Measurements from ENCODE around the gene RELB.

RELB gene

GRCh38 chr19:45079063-45079910 lies 78.0 kb downstream of the RELB start, which contains the start of gene GEMIN7:
Gene GEMIN7, plus strand, starts transcription at chr19:45079260. Its CDS starts 10,855 bp downstream, at chr19:45090115.
- no peaks in the 10 kb centered on the region for H3K27me3 ChIP-seq (ENCODE audit: control insufficient read depth, insufficient read depth, low read length)
- H3K4me3 ChIP-seq (ENCODE audit: low read depth, low read length), result peak within 1 kb of the TSS; percentile 96
- peaks cover 24% of the 10 kb centered on the region for H3K4me1 ChIP-seq (ENCODE audit: control insufficient read depth, insufficient read depth, low read length)
- peak within 1 kb of the TSS; percentile 96 for H3K9ac ChIP-seq (ENCODE audit: low read depth, low read length)
- peaks cover 10% of the 10 kb centered on the region for H3K36me3 ChIP-seq (ENCODE audit: control insufficient read depth, insufficient read depth, low read length)
- no peaks in the 10 kb centered on the region for H3K9me3 ChIP-seq (ENCODE audit: control insufficient read depth, insufficient read depth, low read length)

GRCh38 chr19:45079911-45080370 lies 78.7 kb downstream of the RELB start:
- Histone ChIP-seq H3K9me3 (ENCODE audit: control insufficient read depth, insufficient read depth, low read length) (no peaks in the 10 kb centered on the region), H3K4me1 (ENCODE audit: control insufficient read depth, insufficient read depth, low read length) (peaks cover 21% of the 10 kb centered on the region), H3K4me3 (ENCODE audit: low read depth, low read length) (peak overlapping the region; percentile 96), H3K27me3 (ENCODE audit: control insufficient read depth, insufficient read depth, low read length) (no peaks in the 10 kb centered on the region), H3K36me3 (ENCODE audit: control insufficient read depth, insufficient read depth, low read length) (peaks cover 11% of the 10 kb centered on the region), H3K9ac (ENCODE audit: low read depth, low read length) (peak overlapping the region; percentile 96)

- Histone ChIP-seq H3K4me3 (ENCODE audit: low read depth, low read length) (no peak overlapping the region), H3K36me3 (ENCODE audit: control insufficient read depth, insufficient read depth, low read length) (peaks cover 17% of the 10 kb centered on the region), H3K4me1 (ENCODE audit: control insufficient read depth, insufficient read depth, low read length) (peaks cover 14% of the 10 kb centered on the region), H3K27me3 (ENCODE audit: control insufficient read depth, insufficient read depth, low read length) (no peaks in the 10 kb centered on the region), H3K9me3 (ENCODE audit: control insufficient read depth, insufficient read depth, low read length) (no peaks in the 10 kb centered on the region), H3K9ac (ENCODE audit: low read depth, low read length) (no peak overlapping the region)
These were observed 80.9 kb downstream of the RELB start for GRCh38 chr19:45082170-45082569.

- Histone ChIP-seq H3K9me3 (ENCODE audit: control insufficient read depth, insufficient read depth, low read length) (no peaks in the 10 kb centered on the region), H3K4me1 (ENCODE audit: control insufficient read depth, insufficient read depth, low read length) (no peaks in the 10 kb centered on the region), H3K4me3 (ENCODE audit: low read depth, low read length) (no peak overlapping the region), H3K27me3 (ENCODE audit: control insufficient read depth, insufficient read depth, low read length) (no peaks in the 10 kb centered on the region), H3K9ac (ENCODE audit: low read depth, low read length) (no peak overlapping the region), H3K36me3 (ENCODE audit: control insufficient read depth, insufficient read depth, low read length) (peaks cover 19% of the 10 kb centered on the region)
These were observed 85.2 kb downstream of the RELB start for GRCh38 chr19:45086480-45086879.

- H3K36me3 ChIP-seq (ENCODE audit: control insufficient read depth, insufficient read depth, low read length), result peaks cover 9% of the 10 kb centered on the region
- H3K27me3 ChIP-seq (ENCODE audit: control insufficient read depth, insufficient read depth, low read length), result no peaks in the 10 kb centered on the region
- H3K9me3 ChIP-seq (ENCODE audit: control insufficient read depth, insufficient read depth, low read length), result no peaks in the 10 kb centered on the region
- no peak overlapping the region for H3K9ac ChIP-seq (ENCODE audit: low read depth, low read length)
- no peak overlapping the region for H3K4me3 ChIP-seq (ENCODE audit: low read depth, low read length)
- H3K4me1 ChIP-seq (ENCODE audit: control insufficient read depth, insufficient read depth, low read length), result no peaks in the 10 kb centered on the region
These were observed 86.3 kb downstream of the RELB start for GRCh38 chr19:45087531-45087930.
